Measurements from ENCODE around the gene ATF5.

DNA sequence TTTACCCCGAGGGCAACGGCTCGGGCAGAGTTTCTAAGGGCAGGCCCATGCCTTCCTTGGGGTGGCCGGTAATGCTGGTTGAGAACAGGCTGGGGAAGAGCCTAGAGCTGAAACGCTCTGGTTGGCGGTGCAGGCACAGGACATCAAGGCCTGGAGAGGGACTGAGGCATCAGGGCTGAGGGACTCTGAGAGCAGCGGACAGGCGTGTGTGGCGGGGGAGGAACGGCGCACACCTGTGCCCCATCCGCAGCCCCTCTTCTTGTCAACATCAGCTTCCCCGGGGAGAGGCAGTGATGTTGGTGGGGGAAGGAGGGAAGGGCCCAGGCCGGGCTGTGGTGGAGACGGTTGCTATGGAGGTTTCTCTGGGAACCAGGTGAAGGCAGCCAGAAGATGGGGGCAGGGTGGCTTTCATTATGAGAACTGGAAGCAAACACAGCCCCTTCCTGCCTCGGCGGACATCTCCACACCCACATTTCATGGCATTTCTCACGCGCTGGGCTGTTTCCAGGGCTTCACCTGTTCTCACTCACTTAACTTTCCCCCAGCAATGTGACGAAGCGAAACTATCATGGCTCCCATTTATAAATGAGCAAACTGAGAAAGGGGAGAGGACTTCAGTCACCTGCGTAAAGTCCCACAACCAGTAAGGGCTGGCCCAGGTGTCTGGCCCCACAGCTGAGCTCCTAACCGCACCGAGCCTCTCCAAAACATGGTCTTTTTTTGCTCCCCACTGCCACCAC, 8.2 kb upstream of the ATF5 start:
- TF ChIP-seq CTCF (IDR thresholded peaks at IDR 0.05) (no peak), POLR2A (IDR thresholded peaks at IDR 0.05) (no peak), EP300 (IDR thresholded peaks at IDR 0.05) (no peak)

Measured in ovary (tissue), 3 donors.